Measurements from ENCODE around the gene ERCC6L2.
A peak's percentile ranks its signal among the peaks of the same experiment; 100 is the strongest.

The ERCC6L2 gene

GRCh38 chr9:95870906-95871305 is 4.6 kb upstream of the ERCC6L2 start:
- DNase-seq: no peak

DNA sequence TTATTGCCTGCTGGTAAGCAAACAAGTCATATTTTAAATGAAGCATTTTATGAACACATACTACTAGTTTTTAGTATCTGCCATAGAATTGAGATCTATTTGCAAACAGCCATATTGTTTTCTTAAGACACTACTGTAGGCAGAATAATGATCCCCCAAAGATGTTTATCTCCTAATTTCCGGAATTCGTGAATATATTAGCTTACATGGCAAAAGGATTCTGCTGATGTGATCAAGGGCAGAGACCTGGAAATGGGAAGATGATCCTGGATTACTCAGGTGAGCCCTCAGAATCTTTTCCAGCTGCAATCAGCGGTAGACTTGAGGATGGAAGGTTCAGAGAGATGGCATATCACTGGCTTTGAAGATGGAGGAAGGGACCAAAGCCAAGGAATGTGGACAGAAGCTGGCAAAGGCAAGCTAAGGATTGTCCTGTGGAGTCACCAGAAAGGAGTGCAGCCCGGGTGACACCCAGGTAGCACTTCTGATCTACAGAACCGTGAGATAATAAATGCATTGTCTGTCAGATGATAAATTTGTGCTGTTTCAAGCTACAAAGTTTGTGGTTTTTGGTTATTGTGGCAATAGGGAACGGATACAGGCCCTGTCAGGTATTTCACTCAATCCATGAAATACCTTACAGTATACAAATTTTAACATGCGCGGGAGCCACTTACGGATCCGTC is 1.0 kb upstream of the ERCC6L2 start:
- no peak for DNase-seq

DNA sequence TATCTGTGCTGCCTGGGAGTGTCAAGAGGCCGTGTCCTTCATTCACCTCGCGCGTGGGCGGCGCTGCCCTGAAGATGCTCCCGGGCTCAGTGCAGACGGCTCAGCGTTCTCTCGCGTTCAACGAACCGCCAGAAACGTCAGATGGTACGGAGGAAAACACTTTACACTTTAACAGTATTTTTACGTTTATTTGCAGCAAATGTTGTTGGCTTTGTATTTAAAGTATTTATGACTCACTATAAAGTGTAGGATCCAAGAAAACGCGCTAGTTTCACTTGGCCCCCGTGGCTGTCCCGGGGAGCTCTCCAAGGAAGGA is 544 bp upstream of the ERCC6L2 start:
- DNase-seq: peak; percentile 56

DNA sequence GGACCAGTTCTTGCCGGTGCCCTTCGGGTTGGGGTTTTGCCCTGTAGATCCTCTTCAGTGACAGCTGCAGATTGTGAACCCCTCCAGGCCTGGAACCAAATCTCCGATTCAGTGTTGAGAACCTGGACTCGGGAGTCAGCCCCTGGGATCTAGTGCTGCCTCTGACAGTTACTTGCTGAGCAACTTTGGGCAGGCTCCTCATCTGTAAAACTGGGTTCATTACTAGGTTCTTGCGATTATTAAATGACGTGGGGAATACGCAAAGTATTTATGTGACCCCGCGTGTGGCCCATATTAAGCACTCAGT is 600 bp downstream of the ERCC6L2 start:
- no peak for DNase-seq

- no peak for DNase-seq
These were observed 1.1 kb downstream of the ERCC6L2 start for GRCh38 chr9:95876595-95876994.

DNA sequence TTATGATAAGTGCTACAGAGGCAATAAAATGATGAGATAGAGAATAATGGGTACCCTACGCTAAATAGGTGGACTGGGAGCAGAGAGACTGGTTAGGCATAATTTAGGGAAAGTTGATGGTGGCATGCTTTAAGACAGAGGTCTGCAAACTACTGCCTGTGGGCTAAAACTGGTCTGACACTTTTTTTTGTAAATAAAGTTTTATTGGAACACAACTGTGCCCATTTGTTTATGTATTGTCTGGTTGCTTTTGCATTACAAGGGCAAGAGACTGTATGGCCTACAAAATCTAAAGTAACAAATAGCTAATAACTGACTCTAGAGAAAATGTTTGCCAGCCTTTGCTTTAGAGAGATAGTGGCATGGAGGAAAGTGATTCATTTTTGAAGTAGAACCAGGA is 2.5 kb downstream of the ERCC6L2 start:
- DNase-seq: no peak

GRCh38 chr9:95879591-95879990 is 4.1 kb downstream of the ERCC6L2 start:
- DNase-seq: no peak

- DNase-seq: no peak
These were observed 4.7 kb downstream of the ERCC6L2 start for GRCh38 chr9:95880021-95880690.

- no peak for DNase-seq
These were observed 12.5 kb downstream of the ERCC6L2 start for GRCh38 chr9:95887926-95888497.

DNA sequence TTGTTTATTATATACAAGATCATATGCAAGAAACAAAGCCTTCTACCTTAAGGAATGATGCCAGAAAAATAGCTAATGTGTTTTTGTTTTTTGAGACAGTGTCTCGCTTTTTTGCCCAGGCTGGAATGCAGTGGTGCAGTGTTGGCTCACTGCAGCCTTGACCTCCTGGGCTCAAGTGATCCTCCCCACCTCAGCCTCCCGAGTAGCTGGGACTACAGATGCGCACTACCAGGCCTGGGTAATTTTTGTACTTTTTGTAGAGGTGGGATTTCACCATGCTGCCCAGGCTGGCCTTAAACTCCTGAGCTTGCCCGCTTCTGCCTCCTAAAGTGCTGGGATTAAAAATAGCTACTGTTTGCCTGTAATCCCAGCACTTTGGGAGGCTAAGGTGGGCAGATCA is 15.1 kb downstream of the ERCC6L2 start:
- no peak for DNase-seq

DNA sequence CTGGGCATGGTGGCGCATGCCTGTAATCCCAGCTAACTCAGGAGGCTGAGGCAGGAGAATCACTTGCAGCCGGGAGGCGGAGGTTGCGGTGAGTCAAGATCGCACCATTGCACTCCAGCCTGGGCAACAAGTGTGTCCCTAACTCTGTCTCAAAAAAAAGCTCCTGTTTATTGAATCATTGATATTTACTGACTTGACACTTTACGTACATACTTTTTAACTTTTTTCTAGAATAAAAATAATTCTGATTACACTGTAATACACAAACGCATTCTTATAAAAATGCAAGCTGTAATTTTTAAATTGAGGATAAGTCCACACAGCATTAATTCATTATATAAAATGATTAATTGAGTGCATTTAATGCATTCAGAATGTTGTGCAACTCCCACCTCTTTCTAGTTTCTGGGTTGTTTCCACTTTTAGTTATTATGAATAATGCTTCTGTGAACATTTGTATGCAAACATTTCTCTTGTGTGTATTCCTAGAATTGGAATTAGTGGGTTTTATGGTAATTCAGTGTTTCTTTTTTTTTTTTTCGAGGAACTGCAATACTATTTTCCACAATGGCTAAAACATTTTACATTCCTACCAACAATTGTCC is 15.7 kb downstream of the ERCC6L2 start:
- no peak for DNase-seq

DNA sequence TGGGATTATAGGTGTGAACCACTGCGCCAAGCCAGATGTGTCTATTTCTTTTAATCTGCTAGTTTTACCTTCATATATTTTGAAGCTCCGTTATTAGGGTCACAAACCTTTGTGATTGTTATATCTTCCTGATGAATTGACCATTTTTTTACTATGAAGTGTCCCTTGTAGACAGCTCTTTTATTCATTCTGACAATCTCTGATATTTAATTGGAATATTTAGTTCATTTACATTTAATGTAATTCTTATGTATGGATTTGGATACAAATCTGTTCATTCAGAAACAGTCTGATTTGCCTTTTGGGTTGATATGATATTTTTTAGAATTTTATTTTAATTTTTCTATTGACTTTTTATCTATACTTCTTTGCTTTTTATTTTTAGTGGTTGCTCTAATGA is 17.2 kb downstream of the ERCC6L2 start:
- DNase-seq: no peak

GRCh38 chr9:95896580-95896979 is 21.1 kb downstream of the ERCC6L2 start:
- DNase-seq: no peak

- no peak for DNase-seq
These were observed 26.0 kb downstream of the ERCC6L2 start for GRCh38 chr9:95901506-95901905.

- DNase-seq: no peak
These were observed 27.9 kb downstream of the ERCC6L2 start for GRCh38 chr9:95903398-95903797.

DNA sequence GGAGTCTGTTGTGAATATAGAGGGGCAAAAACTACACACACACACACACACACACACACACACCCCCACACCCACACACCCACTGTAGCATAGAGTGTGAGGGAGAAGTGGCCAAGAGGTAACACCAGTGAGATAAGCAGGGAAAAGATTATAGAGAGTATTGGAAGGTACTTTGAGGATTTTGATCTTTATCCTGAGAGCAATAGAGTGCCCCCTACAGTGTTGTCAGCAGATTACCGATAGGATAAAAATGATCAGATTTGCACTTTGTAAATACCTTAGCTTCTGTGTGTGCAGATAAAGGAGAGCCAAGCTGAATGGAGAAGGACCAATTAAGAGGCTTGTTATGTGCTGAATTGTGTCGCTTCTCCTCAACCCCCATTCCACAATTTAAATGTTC is 32.3 kb downstream of the ERCC6L2 start:
- DNase-seq: no peak

GRCh38 chr9:95910023-95910707 is 34.7 kb downstream of the ERCC6L2 start:
- DNase-seq: no peak

DNA sequence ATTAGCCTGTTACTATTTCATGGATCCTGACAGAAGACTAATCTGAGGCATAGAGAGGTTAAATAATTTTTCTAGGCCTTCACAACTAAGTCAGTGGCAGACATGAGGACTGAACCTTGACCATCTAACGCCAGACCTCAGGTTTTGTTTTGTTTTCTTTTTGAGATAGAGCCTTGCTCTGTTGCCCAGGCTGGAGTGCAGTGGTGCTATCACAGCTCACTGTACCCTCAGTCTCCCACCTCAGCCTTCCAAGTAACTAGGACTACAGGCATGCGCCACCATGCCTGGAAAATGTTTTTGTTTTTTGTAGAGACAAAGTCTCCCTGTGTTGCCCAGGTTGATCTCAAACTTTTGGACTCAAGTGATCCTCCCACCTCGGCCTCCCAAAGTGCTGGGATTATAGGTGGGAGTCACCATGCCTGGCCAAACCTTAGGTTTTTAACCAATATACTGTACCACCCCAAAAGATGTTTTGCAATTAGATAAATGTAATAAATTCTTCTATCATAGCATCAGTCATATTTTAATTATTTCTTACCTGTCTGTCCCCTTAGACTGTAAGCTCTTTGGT is 35.4 kb downstream of the ERCC6L2 start:
- no peak for DNase-seq

DNA sequence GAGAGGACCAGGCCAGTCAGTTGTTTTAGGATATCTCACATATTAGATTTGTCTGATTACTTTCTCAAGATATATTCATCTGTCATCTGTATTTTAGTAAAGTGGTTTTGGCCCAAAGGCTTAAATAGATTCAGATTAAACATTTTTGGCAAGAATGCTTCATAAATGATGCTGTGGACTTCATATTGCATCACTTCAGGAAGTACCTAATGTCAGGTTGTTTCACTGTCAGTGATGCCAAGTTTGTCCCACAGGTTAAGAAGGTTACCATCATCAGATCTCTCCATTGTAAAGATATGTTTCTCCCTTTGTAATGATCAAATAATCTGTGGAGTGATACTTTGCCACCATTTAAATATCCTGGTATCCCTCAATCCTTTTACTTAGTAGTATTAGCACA is 37.3 kb downstream of the ERCC6L2 start:
- no peak for DNase-seq

DNA sequence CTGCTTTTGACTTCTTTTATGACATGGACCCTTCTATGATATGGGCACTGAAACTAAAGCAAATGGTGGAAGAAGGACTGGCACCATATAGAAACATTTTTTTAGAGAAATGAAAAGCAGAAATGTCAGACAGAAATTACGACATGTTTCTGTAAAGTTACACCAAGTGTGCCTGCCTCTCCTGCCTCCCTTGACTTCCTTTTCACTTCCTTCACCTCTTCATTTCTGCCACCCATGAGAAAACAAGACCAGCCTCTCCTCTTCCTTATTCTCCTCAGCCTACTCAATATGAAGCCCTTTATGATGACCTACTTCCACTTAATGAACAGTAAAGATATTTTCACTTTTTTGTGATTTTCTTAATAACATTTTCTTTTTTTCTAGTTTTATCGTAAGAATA is 44.5 kb downstream of the ERCC6L2 start:
- DNase-seq: no peak

- no peak for DNase-seq
These were observed 48.3 kb downstream of the ERCC6L2 start for GRCh38 chr9:95923794-95924193.

DNA sequence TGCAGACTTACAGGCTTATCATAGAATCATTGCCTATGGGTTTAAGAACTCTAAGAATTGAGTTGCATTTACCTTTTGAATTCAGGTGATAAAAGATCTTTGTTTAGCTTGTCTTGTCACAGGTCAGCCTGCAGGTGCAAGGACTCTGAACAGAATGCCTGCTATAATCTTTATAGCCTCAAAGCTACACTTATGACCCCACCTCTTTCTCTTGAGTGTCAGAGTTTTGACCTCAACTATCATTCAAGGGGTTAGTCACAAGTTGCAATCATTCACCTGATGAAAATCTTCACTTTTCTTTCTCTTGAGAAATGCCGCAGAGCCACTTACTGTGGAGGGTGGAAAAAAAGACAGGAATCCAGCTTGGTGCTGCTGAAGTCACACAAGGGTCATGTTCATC is 49.5 kb downstream of the ERCC6L2 start:
- DNase-seq: no peak

GRCh38 chr9:95927271-95928004 is 51.9 kb downstream of the ERCC6L2 start:
- no peak for DNase-seq

Data from CD4-positive, alpha-beta T cell treated with Interleukin-15 for 1 hour (primary cell).